A204.1 (cell line): ENCODE data around the gene UNCX.
"Not testable (repeated sequence)": the region's sequence is repeated elsewhere in the genome, so short reads cannot be mapped to it uniquely, and the experiment has no call there.

Experiments used
- FAIRE-seq: peaks from 2 replicates; lab custom pipeline; 2012; peaks lifted over from hg19 to GRCh38; lab: Jason Lieb, UNC

The UNCX gene

DNA sequence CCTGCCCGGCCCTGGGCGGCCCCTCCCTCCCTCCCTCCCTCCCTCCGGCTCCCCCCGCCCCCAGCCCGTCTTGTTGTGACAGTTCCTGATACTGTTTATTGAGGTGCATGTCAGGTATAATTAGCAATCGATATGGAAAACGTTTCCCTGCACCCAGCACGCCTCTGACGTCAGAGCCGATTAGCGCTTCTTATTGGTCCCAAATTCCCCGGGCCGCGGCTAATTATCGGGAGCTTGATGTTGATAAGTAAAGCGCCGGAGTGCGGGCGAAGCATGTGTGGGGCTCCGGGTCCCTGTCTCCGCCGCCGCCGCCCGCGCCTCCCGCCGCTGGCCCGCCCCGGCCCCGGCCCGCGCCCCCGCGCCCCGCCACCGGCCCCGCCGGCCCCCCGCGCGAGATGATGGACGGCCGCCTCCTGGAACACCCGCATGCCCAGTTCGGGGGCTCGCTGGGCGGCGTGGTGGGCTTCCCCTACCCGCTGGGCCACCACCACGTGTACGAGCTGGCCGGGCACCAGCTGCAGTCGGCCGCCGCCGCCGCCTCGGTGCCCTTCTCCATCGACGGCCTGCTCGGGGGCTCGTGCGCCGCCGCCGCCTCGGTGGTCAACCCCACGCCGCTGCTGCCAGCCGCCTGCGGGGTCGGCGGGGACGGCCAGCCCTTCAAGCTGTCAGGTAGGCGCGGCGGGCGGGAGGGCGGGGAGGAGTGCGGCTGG lies at the start of gene UNCX:
Gene UNCX (plus strand): TSS at position 250 of the 710 bp plus-strand sequence. CDS start 146 bp downstream, at position 396.
- no peak for FAIRE-seq

DNA sequence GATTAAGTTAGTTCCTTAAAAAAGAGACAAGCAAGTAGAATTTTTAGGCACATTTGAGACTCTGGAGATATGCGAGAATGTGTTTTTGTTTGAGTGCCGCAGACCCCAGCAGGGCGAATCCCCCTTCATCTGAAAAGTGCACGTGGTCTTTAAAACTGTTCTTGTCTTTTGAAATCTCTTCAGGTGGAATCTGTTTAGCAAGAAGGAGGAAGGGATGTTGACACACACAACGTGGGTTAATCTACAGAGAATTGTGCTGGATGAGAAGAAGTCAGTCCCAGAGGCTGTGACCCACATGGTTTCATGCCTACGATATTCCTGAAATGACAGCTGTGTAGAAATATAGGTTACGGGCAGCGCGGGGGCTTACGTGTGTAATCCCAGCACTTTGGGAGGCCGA lies 45.5 kb upstream of the UNCX start:
- FAIRE-seq: no peak

DNA sequence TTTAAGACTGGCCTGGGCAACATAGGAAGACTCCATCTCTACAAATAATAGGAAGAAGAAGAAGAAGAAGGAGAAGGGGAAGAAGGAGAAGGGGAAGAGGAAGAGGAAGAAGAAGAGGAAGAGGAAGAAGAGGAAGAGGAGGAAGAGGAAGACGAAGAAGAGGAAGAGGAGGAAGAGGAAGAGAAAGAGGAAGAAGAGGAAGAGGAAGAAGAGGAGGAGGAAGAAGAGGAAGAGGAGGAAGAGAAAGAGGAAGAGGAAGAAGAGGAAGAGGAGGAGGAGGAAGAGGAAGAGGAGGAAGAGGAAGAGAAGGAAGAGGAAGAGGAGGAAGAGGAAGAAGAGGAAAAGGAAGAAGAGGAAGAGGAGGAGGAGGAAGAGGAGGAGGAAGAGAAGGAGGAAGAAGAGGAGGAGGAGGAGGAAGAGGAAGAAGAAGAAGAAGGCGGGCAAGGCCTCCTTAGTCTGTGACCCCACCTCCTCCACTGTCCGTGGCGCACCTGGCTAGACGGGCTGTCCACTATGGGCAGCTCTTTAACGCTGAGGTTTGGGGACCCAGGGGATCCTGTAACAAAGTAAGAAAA lies 43.9 kb upstream of the UNCX start:
- FAIRE-seq: no peak

DNA sequence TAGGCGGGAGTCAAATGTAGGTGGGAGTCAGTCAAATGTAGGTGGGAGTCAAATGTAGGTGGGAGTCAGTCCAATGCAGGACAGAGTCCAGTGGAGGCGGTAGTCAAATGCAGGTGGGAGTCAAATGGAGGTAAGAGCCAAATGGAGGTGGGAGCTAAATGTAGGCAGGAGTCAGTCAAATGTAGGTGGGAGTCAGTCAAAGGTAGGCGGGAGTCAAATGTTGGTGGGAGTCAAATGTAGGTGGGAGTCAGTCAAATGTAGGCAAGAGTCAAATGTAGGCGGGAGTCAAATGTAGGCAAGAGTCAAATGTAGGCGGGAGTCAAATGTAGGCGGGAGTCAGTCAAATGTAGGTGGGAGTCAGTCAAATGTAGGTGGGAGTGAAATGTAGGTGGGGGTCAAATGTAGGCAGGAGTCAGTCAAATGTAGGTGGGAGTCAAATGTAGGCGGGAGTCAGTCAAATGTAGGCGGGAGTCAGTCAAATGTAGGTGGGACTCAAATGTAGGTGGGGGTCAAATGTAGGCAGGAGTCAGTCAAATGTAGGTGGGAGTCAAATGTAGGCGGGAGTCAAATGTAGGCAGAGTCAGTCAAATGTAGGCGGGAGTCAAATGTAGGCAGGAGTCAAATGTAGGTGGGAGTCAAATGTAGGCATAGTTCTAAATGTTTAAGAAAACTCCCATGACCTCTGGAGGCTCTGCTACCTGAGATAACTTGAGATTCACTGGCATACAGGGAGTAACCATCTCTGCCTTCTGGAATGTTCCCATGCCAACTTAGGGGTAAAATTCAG lies 42.5 kb upstream of the UNCX start:
- no peak for FAIRE-seq

DNA sequence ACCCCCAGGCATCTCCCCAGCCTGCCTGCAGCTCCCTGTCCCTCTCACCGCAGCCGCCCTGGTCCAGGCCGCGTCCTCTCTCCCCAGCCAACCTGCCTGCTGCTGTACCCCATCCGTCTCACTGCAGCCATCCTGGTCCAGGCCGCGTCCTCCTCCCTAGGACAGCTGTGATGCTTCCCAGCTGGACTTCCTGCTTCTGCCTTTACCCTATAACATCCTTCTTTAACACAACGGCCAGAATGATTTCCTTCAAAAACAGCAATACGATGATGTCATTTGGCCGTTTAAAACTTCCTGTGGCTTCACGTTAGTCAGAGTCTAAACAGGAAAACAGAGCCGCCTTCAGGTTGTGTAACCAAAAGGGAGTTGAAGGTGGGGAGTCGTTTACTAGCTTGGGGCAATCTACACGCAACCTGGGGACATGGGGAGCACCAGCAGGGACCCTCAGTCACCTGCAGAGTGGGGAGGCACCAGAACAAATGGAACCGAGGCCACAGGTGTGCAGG lies 40.4 kb upstream of the UNCX start:
- FAIRE-seq: no peak

DNA sequence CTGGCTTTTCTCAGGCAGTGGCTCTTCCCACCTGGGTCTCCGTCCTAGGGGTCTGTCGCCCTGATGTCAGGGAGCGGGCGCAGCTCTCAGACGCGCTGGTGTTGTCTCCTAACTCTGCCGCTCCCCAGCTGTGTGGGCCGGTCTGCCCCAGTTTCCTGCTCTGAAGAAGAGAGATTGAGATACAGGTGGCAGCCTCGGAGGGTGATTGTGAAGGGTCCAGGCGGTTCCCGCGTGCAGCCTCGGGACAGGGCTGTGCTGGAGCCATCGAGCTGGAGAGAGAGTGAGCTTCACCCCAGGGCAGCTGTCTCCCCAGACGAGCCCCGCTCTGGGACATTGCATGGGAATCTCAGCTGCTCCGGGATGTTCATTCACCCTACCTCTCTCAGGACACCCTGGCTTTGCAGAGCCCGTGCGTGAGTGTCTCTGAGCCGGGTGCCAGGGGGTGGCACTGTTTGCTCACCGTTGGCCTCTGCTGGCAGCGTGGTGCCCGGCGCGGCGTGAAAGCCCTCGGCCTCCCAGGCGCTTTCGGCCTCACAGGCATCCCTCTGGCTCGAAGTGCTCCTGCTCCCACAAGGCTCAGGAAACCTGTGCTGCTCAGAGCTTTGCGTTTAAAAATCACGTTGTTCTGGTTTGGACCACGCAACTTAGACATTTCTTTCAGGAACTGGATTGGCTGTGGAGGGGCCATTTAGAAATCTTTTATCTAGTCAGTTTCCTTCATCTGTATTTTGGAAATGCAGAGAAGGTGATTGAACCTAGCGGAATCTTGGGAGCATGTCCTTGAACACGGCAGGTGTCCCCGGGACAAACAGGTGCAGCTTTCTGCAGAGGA lies 38.9 kb upstream of the UNCX start:
- no peak for FAIRE-seq

DNA sequence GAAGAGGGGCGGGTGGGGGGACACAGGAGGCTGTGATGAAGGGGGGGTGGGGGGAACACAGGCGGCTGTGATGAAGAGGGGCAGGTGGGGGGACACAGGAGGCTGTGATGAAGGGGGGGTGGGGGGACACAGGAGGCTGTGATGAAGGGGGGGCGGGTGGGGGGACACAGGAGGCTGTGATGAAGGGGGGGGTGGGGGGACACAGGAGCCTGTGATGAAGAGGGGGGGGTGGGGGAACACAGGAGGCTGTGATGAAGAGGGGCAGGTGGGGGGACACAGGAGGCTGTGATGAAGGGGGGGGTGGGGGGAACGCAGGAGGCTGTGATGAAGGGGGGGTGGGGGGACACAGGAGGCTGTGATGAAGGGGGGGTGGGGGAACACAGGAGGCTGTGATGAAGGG lies 36.2 kb upstream of the UNCX start:
- FAIRE-seq: not testable (repeated sequence)

DNA sequence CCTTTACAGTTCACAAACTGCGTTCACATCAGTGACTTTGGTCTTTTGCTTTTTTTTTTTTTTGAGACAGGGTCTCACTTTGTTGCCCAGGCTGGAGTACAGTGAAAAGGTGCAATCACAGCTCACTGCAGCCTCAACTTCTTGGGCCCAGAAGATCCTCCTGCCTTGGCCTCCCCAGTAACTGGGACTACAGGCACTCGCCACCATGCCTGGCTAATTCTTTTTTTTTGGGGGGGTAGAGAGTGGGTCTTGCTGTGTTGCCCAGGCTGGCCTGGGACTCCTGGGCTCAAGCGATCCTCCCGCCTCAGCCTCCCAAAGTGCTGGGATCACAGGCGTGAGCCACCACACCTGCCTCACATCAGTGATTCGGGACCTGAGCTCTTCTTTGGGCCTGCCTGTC lies 35.7 kb upstream of the UNCX start:
- FAIRE-seq: no peak

DNA sequence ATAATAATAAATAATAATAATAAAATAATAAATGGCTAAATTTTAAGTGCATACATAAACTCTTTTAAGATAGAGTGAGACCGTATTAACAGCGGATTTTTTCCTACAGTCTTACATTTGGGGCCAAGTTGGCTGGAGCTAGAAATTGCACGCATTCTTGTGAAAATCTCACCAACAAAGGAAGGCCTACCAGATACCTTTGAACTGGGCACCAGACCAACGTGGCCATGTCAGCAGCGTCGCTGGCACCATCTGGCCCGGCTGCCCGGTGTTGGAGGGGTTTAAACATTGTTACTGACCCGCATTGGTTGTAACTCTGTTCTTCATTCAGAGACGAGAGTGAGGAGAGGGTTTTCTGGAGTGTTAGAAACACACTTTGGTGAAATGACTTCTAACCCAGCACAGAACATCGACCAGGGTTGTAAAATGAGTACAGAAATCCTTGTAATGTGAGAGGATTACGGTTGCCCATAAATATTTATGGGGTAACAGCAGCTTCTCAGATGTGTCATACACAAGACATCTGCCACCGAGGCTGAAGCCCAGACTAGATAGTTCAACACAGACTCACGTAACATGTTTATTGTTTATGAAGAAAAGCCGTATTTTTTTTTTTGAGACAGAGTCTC lies 34.6 kb upstream of the UNCX start:
- no peak for FAIRE-seq

DNA sequence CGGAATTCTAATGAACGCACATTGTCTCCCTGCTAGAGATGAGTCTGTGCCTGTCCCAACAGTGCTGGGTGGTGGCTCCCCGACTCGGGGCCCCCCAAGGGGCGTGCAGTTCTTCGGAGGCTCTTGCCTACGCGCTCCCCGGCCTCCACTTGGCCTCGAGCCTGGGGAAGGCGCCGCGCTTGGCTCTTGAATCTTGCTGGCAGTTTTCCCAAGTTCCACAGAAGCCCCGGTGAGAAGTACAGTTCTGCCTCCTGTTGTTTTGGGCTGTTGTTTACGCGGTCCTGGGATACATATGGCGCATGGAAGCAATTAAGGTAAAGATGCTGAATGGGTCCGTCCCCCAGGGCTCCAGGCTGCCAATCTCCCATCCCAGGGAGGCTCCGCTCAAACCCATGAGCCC lies 32.6 kb upstream of the UNCX start:
- no peak for FAIRE-seq

DNA sequence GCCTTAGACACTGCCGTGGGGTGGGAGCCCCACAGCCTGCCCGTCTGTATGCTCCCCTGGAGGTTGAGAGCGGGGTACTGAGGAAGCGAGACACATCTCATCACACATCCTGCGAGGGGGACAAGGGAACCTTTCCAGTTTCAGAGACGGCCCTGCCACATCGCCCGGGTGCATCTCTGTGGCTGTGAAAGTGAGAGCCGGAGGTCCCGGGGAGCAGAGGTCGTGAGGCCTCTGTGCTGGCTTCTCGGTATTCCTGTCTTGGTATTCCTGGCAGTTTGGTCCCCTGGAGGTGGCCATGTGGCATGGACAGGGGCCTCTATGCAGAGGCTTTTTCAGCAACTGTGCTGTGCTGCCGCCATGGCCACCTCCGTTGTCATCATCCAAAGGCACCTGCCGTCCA lies 30.8 kb upstream of the UNCX start:
- no peak for FAIRE-seq

DNA sequence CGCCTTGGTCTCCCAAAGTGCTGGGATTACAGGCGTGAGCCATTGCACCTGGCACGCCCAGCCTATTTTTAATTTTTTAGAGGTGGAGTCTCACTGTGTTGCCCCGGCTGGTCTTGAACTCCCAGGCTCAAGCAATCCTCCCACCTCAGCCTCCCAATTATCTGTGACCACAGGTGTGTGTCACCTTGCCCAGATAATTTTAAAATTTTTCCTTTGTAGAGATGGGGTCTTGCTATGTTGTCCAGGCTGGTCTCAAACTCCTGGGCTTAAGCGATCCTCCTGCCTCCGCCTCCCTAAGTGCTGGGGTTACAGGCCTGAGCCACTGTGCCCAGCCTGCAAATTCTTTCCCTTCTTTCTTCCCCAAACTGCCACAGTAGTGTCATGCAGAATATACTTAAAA lies 29.8 kb upstream of the UNCX start:
- FAIRE-seq: not testable (repeated sequence)

DNA sequence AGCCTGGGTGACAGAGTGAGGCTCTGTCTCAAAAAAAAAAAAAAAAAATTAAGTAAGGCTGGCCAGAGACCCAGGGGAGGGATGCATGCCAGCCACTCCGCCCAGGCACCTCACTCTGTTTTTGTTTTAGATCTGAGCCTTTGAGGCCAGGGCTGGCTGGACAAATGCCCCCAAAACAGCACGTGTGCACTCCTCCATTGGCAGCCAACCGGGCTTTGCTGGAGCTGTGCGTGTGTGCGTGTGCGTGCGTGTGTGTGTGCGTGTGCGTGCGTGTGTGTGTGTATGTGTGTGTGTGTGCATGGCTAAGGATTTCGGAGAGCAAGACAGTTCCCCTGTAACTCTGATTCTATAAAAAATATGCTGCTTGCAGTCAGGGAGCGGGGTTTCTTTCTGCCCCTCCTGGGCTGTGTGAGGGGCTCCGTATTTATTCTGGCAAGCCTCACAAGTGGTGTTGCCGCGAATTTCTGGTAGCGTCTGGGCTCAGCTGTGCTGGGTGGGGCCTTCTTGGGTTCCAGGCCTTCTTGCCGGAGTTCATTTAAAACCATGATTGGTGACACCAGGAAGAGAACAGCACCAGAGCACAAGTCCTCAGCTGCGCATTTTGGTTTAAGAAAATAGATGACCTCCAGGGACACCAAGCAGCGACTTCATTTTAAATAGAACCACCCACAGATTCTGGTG lies 28.1 kb upstream of the UNCX start:
- FAIRE-seq: no peak

DNA sequence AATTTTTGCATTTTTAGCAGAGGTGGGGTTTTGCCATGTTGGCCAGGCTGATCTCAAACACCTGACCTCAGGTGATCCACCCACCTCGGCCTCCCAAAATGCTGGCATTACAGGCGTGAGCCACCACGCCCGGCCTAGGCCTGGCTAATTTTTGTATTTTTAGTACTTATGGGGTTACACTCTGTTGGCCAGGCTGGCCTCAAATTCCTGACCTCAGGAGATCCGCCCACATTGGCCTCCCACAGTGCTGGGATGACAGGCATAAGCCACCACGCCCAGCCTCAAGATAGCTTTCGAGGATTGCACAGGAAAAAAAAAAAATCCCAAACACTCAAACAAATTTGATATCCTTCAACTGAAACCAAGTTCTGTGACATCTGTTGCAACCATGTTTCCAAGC lies 26.9 kb upstream of the UNCX start:
- FAIRE-seq: not testable (repeated sequence)

DNA sequence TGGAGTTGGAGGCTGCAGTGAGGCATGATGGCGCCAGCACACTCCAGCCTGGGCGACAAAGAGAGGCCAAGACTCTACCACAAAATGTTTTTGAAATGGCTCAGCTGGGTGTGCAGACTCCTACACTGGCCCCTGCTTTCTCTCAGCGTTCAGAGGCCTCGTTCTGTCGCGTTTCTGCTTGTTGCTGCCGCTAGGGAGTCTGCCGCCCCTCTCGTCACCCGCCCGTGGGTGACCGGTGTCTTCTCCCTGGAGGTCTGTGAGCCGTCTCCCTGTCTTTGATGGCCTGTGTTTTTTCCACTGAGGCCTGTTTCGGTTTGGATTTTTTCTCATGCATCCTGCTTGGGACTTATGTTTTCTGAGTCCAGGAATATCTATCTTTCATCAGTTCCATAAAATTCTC lies 23.6 kb upstream of the UNCX start:
- no peak for FAIRE-seq

DNA sequence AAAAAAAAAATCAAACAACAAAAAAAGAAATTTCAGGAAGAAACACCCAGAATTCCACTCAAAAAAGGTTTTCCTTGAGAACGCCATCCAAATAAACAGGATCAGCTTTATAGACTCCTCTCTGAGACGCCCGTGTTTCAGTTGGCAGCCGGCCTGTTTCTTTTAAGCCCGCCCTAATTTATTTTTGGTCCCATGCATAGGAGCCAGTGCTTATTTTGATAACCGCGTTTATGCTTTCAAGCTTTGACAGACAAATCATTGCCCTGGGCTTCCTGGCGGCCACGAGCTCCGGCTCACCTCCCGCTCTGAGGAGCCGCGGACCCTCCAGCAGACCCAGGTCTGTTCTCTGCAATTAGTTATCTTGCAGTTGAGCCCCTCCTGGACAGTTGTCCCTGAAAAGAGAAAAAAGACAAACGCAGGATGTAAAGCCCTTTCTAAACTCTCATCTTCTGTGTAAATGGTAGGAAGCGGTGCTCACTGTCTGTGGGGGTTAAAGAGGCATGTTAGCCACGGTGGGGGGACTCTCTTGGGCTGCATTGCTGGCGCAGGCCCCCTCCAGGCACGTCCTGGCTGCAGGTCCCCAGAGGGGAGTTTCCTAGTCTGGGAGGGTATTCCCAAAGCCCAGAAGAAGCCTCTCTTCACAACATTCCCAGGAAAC lies 22.2 kb upstream of the UNCX start:
- no peak for FAIRE-seq

DNA sequence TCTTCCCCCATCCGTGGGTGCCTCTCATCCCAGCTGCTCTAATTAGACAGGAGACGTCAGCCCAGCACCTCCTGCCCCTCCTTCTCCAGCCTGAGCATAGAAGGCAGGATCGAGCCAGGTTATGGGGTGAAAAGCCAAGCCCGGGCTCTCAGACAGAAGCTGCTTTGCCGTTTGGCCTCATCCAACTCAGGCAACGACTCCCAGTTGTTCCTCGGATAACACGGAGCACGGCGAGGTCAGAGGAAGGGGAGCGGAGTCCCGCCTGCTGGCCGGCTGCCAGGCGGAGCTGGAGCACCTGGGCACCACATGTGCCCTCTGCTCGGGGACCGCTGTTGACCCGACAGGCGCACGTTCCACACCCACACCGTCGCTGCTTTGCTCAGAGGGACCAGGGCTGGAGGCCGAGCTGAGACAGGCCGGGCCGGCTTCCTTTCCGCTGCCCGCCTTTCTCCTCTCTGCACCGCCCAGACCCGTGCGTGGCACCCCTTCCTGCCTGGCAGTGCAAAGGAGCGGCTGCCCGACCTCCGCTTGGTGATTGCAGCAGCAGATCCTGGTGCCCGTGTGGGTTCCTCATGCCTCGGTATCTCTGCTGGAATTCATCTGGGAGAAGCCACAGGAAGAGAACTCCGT lies 21.6 kb upstream of the UNCX start:
- no peak for FAIRE-seq

DNA sequence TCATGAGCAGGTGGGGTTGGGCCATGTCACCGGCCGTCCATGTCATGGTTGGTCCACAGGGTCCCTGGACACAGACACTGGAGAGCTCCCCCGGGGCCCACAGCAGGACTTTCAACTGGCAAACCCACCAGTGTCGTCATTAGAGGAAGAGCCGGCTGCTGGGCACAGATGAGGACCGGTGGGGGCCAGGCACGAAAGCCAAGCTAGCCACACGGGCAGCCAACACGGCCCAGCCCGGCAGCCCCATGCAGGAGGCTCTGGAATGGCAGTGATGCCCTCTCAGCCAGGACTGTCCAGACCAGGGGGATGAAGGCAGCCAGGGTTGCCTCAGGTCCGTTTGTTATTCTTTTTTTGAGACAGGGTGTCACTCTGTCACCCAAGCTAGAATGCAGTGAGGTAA lies 21.1 kb upstream of the UNCX start:
- FAIRE-seq: no peak

DNA sequence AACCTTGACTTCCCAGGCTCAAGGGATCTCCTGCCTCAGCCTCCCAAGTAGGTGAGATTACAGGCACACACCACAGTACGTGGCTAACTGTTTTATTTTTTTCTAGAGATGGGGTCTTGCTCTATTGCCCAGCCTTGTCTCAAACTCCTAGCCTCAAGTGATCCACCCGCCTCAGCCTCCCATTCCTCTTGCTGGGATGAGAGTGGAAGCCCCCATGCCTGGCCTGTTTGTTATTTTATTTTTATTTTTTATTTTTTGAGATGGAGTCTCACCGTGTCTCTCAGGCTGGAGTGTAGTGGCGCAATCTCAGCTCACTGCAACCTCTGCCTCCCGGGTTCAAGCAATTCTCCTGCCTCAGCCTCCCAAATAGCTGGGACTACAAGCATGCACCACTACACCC lies 20.6 kb upstream of the UNCX start:
- not testable (repeated sequence) for FAIRE-seq

DNA sequence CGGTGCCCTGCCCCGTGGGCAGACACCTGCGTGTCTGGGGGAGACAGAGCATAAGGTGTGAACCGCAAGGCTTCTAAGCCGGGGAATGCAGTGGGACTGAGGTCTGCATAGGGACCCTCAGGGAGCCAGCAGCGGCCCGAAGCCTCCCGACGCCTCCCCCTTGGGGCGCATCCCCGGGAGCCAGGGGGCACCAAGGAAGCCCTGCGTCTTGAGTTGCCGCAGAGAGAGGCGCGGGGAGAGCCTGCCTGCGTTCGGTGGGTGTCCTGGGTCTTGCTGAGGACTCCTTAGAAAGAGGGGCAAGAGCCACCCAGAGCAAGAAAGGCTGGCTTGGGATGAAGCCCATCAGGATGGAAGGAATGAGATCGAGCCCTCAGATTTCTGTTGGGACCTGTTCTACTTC lies 18.2 kb upstream of the UNCX start:
- FAIRE-seq: no peak
